Activated naive CD8-positive, alpha-beta T cell treated with anti-CD3 and anti-CD28 coated beads, Interleukin-2, amount 10 ng/mL, durations not matched to agents 7 days and 5 days (primary cell): ENCODE measurements around the gene RPS6KA4. TPM values are rescaled to one million over a fixed set of nuclear protein-coding genes. Genes with fewer than 3 reads are reported as not detected.
A peak's percentile ranks its signal among the peaks of the same experiment; 100 is the strongest.

Source experiments
- ATAC-seq: fragments of 150-1000 bp; cut with Tn5 transposase; one replicate; pipeline ENCODE4 v1.10.0; 2021; ENCODE audit warnings: low read depth, moderate library complexity
- POLR2A ChIA-PET: fragments of 350-600 bp; sonication (Branson Sonifier 250); formaldehyde crosslinking; loops from one replicate; lab custom pipeline; 2021; ENCODE audit warnings: antibody characterized with exemption; lab: Charles Lee
- DNase-seq: peaks from one replicate; pipeline ENCODE4 v3.0.0; 2021
- H3K27ac Mint-ChIP-seq: one replicate; pipeline ENCODE4 v1.8.0; 2022; ENCODE audit warnings: mild to moderate bottlenecking, mixed read lengths
- H3K27me3 Mint-ChIP-seq: one replicate; pipeline ENCODE4 v1.8.0; 2022; ENCODE audit warnings: mild to moderate bottlenecking, moderate library complexity, mixed read lengths
- H3K36me3 Mint-ChIP-seq: one replicate; pipeline ENCODE4 v1.8.0; 2021; ENCODE audit warnings: mild to moderate bottlenecking, mixed read lengths
- H3K4me1 Mint-ChIP-seq: one replicate; pipeline ENCODE4 v1.8.0; 2021; ENCODE audit warnings: mixed read lengths
- H3K4me3 Mint-ChIP-seq: one replicate; pipeline ENCODE4 v1.8.0; 2022; ENCODE audit warnings: mild to moderate bottlenecking, moderate library complexity, mixed read lengths
- H3K9me3 Mint-ChIP-seq: one replicate; pipeline ENCODE4 v1.8.0; 2021; ENCODE audit warnings: mixed read lengths
- total RNA-seq, 2 experiments: library from RNA; stranded (reverse); gene quantifications; one replicate each; pipeline ENCODE4 v1.2.3, GENCODE V29; 2021

The RPS6KA4 gene
- total RNA-seq, 2 experiments from 2014 or later = 32.4 to 33.9 TPM

DNA sequence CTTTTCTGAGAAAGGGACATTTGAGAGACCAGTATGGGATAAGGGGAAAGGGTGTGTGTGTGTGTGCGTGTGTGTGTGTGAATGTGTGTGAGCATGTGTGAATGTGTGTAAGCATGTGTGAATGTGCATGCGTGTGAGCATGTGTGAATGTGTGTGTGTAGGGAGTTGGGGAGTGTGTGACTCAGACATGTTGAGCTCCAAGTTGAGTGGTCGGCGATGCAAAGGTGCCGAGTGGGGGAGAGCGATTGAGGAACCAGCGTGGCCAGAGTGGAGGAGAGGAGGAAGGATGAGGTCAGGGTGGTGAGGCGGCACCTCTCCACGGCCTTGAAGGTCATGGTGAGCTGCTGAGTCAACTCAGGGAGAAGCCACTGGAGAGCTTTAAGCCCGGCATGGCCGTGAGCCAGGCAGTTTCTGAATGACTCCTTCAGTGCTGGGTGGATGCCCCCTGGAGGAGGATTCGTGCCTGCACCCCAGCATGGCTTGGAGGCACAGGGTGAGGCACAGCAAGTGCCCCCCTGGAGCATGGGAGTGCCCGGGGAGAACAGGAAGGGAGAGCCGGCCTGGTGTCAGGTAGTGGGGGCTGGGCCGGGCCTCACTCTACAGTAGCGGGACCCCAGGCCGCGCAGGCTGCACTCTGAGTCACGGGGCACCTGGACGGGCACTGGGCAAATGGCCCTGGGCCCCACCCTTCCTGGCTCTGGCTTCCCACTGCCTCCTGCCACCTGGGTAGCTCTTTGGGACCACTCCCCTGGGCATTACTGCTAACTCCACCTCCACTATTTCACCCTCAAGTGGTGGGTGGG, 27.2 kb upstream of the RPS6KA4 start:
- DNase-seq = peak; percentile 80
- POLR2A ChIA-PET = interaction anchor here (0.6 to 3.7 kb wide), 18 partner anchors 8 to 1000 kb away, joined by 3 to 38 read pairs (median 4); partner anchors contain the start of genes CCDC88B, FERMT3, PRDX5 and STIP1
- Mint-ChIP-seq H3K4me1 (peaks cover 17% of the 10 kb centered on the region), H3K36me3 (peaks cover 5% of the 10 kb centered on the region), H3K4me3 (peak overlapping the region; percentile 53), H3K27ac (peak overlapping the region; percentile 93), H3K9me3 (no peaks in the 10 kb centered on the region), H3K27me3 (peaks cover 2% of the 10 kb centered on the region)
- ATAC-seq = peak; percentile 93

DNA sequence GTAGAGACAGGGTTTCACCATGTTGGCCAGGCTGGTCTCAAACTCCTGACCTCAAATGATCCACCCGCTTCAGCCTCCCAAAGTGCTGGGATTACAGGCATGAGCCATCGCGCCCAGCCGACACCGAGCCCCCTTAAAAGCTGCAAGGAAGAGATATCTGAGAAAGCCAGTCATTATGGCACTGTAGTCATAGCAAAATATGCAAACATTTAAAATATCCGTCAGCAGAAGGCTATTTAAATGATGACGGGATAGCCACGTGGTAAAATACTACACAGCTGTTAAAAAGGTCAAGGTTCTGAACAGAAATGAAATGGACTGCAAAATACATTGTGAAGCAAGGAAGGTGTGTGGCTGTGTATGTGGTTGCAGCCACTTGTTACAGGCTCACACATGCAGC, 25.4 kb upstream of the RPS6KA4 start:
- Mint-ChIP-seq H3K9me3 (no peaks in the 10 kb centered on the region), H3K4me3 (no peak overlapping the region), H3K4me1 (peaks cover 23% of the 10 kb centered on the region), H3K27ac (no peak overlapping the region), H3K36me3 (peaks cover 9% of the 10 kb centered on the region), H3K27me3 (peaks cover 2% of the 10 kb centered on the region)
- no peak for DNase-seq
- POLR2A ChIA-PET = interaction anchor here (3.7 kb wide), 1 partner anchor 16 kb away, joined by 38 read pairs; the partner anchor contains the start of genes PRDX5 and TRMT112
- no peak for ATAC-seq

- Mint-ChIP-seq H3K4me3 (no peak overlapping the region), H3K9me3 (no peaks in the 10 kb centered on the region), H3K36me3 (peaks cover 9% of the 10 kb centered on the region), H3K4me1 (peaks cover 33% of the 10 kb centered on the region), H3K27me3 (no peaks in the 10 kb centered on the region), H3K27ac (no peak overlapping the region)
- POLR2A ChIA-PET = interaction anchor here (0.6 kb wide), 1 partner anchor 63 kb away, joined by 3 read pairs; no protein-coding TSS in a partner anchor
- ATAC-seq (no peak), DNase-seq (no peak)
Measured at GRCh38 chr11:64334764-64335735, 23.9 kb upstream of the RPS6KA4 start.

- peaks cover 13% of the 10 kb centered on the region for H3K36me3 Mint-ChIP-seq
- no peaks in the 10 kb centered on the region for H3K9me3 Mint-ChIP-seq
- no peak overlapping the region for H3K27ac Mint-ChIP-seq
- no peak for DNase-seq
- peaks cover 35% of the 10 kb centered on the region for H3K4me1 Mint-ChIP-seq
- no peaks in the 10 kb centered on the region for H3K27me3 Mint-ChIP-seq
- no peak overlapping the region for H3K4me3 Mint-ChIP-seq
- ATAC-seq = no peak
- POLR2A ChIA-PET = interaction anchor here (0.6 to 3.8 kb wide), 4 partner anchors 14 to 35 kb away, joined by 3 to 53 read pairs (median 4); partner anchors contain the start of genes PRDX5 and TRMT112
Measured at GRCh38 chr11:64337538-64338249, 21.3 kb upstream of the RPS6KA4 start.

DNA sequence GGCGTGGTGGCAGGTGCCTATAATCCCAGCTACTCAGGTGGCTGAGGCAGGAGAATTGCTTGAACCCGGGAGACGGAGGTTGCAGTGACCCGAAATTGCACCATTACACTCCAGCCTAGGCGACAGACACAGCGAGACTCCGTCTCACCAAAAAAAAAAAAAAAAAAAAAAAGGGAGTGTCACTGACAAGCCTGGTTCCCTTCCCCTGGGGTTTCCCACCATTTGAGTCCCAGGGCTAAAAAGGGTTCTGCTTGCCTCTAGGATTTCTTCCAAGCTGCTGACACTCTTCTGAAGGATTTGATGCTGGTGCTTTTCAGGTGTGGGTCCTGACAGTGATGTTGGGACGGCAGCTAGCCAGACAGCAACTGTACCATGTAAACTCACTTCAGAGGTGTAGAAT, 20.2 kb upstream of the RPS6KA4 start:
- no peak for DNase-seq
- H3K4me3 Mint-ChIP-seq = peak overlapping the region; percentile 94
- POLR2A ChIA-PET = interaction anchor here (0.8 to 3.8 kb wide), 4 partner anchors 15 to 131 kb away, joined by 4 to 53 read pairs (median 6); partner anchors contain the start of genes PRDX5 and TRMT112
- no peak for ATAC-seq
- H3K9me3 Mint-ChIP-seq = no peaks in the 10 kb centered on the region
- H3K36me3 Mint-ChIP-seq = peaks cover 11% of the 10 kb centered on the region
- peak overlapping the region; percentile 97 for H3K27ac Mint-ChIP-seq
- peaks cover 36% of the 10 kb centered on the region for H3K4me1 Mint-ChIP-seq
- no peaks in the 10 kb centered on the region for H3K27me3 Mint-ChIP-seq

DNA sequence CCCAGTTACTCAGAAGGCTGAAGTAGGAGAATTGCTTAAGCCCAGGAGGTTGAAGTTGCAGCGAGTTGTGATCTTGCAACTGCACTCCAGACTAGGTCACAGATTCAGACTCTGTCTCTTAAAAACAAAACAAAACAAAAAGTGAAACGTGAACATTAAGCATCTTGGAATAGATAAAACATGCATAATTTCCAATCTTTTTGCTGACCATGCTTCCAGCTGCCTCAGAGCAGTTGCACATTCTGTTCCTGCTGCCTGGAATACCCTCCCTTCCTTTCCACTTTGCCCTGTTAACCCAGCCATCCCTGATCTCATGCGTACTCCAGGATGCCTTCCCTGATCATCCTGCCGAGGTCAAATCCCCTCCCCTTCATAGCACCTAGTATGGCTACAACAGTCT, 19.7 kb upstream of the RPS6KA4 start:
- no peaks in the 10 kb centered on the region for H3K27me3 Mint-ChIP-seq
- peak overlapping the region; percentile 94 for H3K4me3 Mint-ChIP-seq
- POLR2A ChIA-PET = interaction anchor here (0.8 to 3.8 kb wide), 10 partner anchors 8 to 132 kb away, joined by 3 to 53 read pairs (median 4); partner anchors contain the start of genes ESRRA, PRDX5 and TRMT112
- peaks cover 10% of the 10 kb centered on the region for H3K36me3 Mint-ChIP-seq
- no peaks in the 10 kb centered on the region for H3K9me3 Mint-ChIP-seq
- DNase-seq (no peak), ATAC-seq (no peak)
- peak overlapping the region; percentile 97 for H3K27ac Mint-ChIP-seq
- peaks cover 35% of the 10 kb centered on the region for H3K4me1 Mint-ChIP-seq

DNA sequence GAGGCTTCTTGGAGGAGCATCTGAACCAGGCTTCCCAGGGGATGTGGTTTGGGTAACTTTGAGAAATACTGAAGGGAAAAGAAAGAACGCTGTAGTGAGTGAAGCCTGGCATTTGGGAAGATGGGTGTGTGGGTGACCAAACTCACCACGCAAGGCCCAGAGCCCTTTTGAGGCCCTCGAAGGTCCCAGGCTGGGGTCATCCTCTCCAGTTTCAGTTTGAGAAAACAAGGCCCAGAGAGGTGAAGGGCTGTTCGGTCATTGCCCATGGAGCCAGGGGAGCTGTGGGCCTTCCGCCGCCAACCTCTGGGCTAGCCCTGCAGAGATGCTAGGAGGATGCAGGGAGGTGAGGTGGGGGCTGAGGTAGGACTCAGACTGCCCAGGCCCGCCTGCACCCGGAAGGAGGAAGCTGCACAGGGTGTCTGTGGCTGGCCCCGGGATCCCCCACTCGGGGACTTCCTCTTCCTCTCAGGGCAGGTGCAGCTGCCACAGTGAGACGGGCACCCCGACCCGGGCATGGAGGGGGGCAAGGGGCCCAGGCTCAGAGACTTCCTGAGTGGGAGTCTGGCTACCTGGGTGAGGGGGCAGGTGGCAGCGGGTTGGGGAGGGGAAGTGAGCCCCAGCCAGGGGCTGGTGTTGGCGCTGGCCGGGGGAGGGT, 19.1 kb upstream of the RPS6KA4 start, which contains the start of gene CCDC88B:
Gene CCDC88B (plus strand): TSS at position 451 of the 655 bp plus-strand sequence. CDS start 63 bp downstream, at position 514.
- H3K4me1 Mint-ChIP-seq = peaks cover 35% of the 10 kb centered on the region
- DNase-seq (peak; percentile 85), ATAC-seq (peak; percentile 87)
- H3K4me3 Mint-ChIP-seq = peak within 1 kb of the TSS; percentile 94
- POLR2A ChIA-PET = interaction anchor here (0.6 to 3.8 kb wide), 14 partner anchors 9 to 156 kb away, joined by 3 to 53 read pairs (median 4); partner anchors contain the start of genes ESRRA, PLCB3, PRDX5 and TRMT112
- H3K27me3 Mint-ChIP-seq = no peaks in the 10 kb centered on the region
- H3K9me3 Mint-ChIP-seq = no peaks in the 10 kb centered on the region
- peaks cover 10% of the 10 kb centered on the region for H3K36me3 Mint-ChIP-seq
- H3K27ac Mint-ChIP-seq = peak within 1 kb of the TSS; percentile 97

DNA sequence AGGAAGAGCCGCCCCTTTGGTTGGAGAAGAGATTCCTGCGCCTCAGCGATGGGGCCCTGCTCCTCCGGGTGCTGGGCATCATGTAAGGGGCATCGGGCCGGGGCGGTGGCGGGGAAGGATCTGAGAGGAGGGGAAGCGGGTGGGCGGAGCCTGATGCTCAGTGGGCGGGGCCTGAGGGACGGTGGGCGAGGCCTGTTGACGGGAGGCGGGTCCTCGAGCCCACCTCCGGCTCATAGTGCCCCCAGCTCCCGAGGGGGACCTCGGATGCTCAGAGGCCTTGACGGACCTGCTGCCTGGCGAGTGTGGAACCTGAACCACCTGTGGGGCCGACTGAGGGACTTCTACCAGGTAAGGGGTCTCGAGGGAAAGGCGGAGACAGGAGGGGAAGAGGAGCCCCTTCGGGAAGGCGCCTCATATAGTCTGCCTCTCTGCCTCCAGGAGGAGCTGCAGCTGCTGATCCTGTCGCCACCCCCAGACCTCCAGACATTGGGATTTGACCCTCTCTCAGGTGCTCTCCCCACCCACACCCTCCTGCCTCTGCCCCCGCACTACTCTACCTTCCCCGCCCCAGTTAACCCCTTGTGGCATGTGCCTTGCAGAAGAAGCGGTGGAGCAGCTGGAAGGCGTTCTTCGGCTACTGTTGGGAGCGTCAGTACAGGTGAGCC, 18.2 kb upstream of the RPS6KA4 start:
- Mint-ChIP-seq H3K9me3 (no peaks in the 10 kb centered on the region), H3K4me1 (peaks cover 34% of the 10 kb centered on the region), H3K27me3 (no peaks in the 10 kb centered on the region), H3K36me3 (peaks cover 8% of the 10 kb centered on the region), H3K4me3 (peak overlapping the region; percentile 94), H3K27ac (peak overlapping the region; percentile 97)
- POLR2A ChIA-PET = interaction anchor here (0.6 to 3.8 kb wide), 9 partner anchors 12 to 477 kb away, joined by 3 to 53 read pairs (median 5); partner anchors contain the start of genes ESRRA, PRDX5 and TRMT112
- ATAC-seq (peak; percentile 32), DNase-seq (peak; percentile 92)

DNA sequence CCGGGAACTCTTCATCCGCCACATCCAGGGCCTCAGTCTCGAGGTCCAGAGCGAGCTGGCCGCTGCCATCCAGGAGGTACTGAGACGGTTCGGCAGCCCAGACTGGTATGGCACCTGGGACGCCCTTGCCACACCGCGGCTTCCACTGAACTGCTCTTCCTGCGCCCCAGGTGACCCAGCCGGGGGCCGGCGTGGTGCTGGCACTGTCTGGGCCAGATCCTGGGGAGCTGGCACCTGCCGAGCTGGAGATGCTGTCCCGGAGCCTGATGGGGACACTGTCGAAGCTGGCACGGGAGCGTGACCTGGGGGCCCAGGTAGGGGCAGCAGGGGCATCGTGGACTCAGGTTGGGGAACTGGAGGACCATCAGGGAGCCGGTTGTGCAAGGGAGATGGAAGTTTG, 17.5 kb upstream of the RPS6KA4 start:
- peaks cover 36% of the 10 kb centered on the region for H3K4me1 Mint-ChIP-seq
- H3K27ac Mint-ChIP-seq = no peak overlapping the region
- H3K4me3 Mint-ChIP-seq = peak overlapping the region; percentile 94
- no peaks in the 10 kb centered on the region for H3K27me3 Mint-ChIP-seq
- no peaks in the 10 kb centered on the region for H3K9me3 Mint-ChIP-seq
- POLR2A ChIA-PET = interaction anchor here (0.6 to 3.8 kb wide), 6 partner anchors 12 to 477 kb away, joined by 3 to 53 read pairs (median 8); partner anchors contain the start of genes ESRRA, PRDX5 and TRMT112
- H3K36me3 Mint-ChIP-seq = peaks cover 11% of the 10 kb centered on the region
- no peak for ATAC-seq
- DNase-seq = peak; percentile 39

DNA sequence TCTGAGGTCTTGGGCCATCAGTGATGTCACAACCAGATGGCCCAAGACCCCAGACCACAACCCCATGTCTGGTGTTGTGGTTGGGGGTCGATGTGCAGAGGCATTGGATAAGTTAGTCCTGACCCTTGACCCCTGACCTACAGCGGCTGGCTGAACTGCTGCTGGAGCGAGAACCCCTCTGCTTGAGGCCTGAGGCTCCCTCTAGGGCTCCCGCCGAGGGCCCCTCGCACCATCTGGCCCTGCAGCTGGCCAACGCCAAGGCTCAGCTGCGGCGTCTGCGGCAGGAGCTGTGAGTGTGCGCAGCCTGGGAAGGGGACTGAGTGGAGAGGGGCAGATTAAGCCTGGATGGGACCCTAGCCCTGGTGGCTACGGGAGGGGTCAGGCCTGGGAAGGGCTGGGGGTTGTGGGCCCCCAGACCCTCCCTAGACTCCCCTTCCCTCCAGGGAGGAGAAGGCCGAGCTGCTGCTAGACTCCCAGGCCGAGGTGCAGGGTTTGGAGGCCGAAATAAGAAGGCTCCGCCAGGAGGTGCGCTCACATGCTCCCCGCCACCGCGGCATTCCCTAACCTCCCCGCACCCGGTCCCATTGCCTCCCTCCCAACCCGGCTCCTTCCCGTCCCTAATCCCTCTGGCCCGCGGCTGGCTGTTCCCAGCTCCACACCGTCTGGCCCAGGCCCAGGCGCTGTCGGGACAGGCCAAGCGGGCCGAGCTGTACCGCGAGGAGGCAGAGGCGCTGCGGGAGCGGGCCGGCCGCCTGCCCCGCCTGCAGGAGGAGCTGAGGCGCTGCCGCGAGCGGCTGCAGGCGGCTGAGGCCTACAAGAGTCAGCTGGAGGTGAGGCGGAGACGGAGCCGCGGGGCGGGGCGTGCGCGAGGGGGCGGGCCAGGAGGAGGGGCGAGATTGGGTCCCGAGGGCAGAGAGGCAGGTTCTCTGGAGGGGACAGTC, 16.8 kb upstream of the RPS6KA4 start:
- ATAC-seq (peak; percentile 67), DNase-seq (peak; percentile 97)
- Mint-ChIP-seq H3K27ac (peak overlapping the region; percentile 61), H3K36me3 (peaks cover 11% of the 10 kb centered on the region), H3K27me3 (no peaks in the 10 kb centered on the region), H3K4me1 (peaks cover 41% of the 10 kb centered on the region), H3K9me3 (no peaks in the 10 kb centered on the region), H3K4me3 (peak overlapping the region; percentile 94)
- POLR2A ChIA-PET = interaction anchor here (0.6 to 3.8 kb wide), 8 partner anchors 10 to 38 kb away, joined by 3 to 53 read pairs (median 8); partner anchors contain the start of genes ESRRA, PRDX5 and TRMT112
